ENCODE measurements around the gene ST6GAL1. TPM values are rescaled to one million over a fixed set of nuclear protein-coding genes. Genes with fewer than 3 reads are reported as not detected.

The ST6GAL1 gene
- total RNA-seq, 1 donor = 3.3 TPM

DNA sequence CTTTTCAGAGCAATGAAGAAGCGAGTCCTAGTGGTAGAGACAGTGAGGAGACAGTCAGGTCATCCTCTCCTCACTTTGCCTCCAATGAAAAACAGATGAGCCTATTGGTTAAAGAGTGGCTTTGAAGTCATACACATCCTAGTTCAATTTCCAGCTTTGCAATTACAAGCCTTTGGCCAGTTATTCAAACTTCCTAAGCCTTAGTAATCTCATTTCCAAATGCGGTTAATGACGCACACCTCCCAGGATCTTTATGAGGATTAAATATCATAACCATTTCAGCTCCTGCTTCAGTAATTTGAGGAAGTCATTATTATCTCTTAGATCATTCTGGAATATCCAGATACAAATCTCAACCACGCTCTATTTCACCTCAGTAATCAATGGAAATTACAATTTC lies 10.0 kb upstream of the ST6GAL1 start:
- no peak overlapping the region for H3K4me3 ChIP-seq (ENCODE audit: low read depth, low read length)
- DNase-seq (ENCODE audit: low read depth) = no peak
- TF ChIP-seq, protein P1, sequence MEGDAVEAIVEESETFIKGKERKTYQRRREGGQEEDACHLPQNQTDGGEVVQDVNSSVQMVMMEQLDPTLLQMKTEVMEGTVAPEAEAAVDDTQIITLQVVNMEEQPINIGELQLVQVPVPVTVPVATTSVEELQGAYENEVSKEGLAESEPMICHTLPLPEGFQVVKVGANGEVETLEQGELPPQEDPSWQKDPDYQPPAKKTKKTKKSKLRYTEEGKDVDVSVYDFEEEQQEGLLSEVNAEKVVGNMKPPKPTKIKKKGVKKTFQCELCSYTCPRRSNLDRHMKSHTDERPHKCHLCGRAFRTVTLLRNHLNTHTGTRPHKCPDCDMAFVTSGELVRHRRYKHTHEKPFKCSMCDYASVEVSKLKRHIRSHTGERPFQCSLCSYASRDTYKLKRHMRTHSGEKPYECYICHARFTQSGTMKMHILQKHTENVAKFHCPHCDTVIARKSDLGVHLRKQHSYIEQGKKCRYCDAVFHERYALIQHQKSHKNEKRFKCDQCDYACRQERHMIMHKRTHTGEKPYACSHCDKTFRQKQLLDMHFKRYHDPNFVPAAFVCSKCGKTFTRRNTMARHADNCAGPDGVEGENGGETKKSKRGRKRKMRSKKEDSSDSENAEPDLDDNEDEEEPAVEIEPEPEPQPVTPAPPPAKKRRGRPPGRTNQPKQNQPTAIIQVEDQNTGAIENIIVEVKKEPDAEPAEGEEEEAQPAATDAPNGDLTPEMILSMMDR (IDR thresholded peaks at IDR 0.05; ENCODE audit: insufficient read depth, low read length) = no peak

GRCh38 chr3:186920796-186921195 lies 9.5 kb upstream of the ST6GAL1 start:
- TF ChIP-seq, protein P1 (IDR thresholded peaks at IDR 0.05; ENCODE audit: insufficient read depth, low read length) = no peak
- DNase-seq (ENCODE audit: low read depth) = no peak
- H3K4me3 ChIP-seq (ENCODE audit: low read depth, low read length) = no peak overlapping the region

GRCh38 chr3:186921578-186921977 lies 8.7 kb upstream of the ST6GAL1 start:
- no peak for DNase-seq (ENCODE audit: low read depth)
- H3K4me3 ChIP-seq (ENCODE audit: low read depth, low read length) = no peak overlapping the region
- TF ChIP-seq, protein P1 (IDR thresholded peaks at IDR 0.05; ENCODE audit: insufficient read depth, low read length) = no peak

GRCh38 chr3:186922224-186922623 lies 8.1 kb upstream of the ST6GAL1 start:
- DNase-seq (ENCODE audit: low read depth) = no peak
- no peak overlapping the region for H3K4me3 ChIP-seq (ENCODE audit: low read depth, low read length)
- TF ChIP-seq, protein P1 (IDR thresholded peaks at IDR 0.05; ENCODE audit: insufficient read depth, low read length) = no peak

GRCh38 chr3:186922790-186923189 lies 7.5 kb upstream of the ST6GAL1 start:
- TF ChIP-seq, protein P1 (IDR thresholded peaks at IDR 0.05; ENCODE audit: insufficient read depth, low read length) = no peak
- DNase-seq (ENCODE audit: low read depth) = no peak
- no peak overlapping the region for H3K4me3 ChIP-seq (ENCODE audit: low read depth, low read length)

DNA sequence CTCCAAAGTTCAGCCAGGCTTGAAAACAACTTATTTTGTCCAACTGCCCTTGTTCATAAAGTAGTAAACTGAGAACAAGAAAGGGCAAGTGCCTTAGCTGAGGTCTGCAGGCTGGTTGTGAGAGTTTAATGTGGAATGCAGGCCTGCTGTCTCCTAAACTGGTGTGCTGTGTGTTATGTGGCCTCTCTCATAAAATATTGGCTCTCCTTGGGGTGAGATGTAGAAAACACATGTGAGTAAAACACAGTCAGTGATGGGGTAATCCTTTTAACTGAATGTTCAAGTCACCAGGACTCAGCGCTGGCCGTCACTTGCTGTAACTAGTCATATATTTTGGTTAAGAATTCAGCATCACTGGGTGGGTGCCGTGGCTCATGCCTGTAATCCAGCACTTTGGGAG lies 7.1 kb upstream of the ST6GAL1 start:
- no peak overlapping the region for H3K4me3 ChIP-seq (ENCODE audit: low read depth, low read length)
- no peak for DNase-seq (ENCODE audit: low read depth)
- TF ChIP-seq, protein P1 (IDR thresholded peaks at IDR 0.05; ENCODE audit: insufficient read depth, low read length) = no peak

- H3K4me3 ChIP-seq (ENCODE audit: low read depth, low read length) = no peak overlapping the region
- TF ChIP-seq, protein P1 (IDR thresholded peaks at IDR 0.05; ENCODE audit: insufficient read depth, low read length) = no peak
- DNase-seq (ENCODE audit: low read depth) = no peak
Observed at GRCh38 chr3:186925826-186926225, 4.5 kb upstream of the ST6GAL1 start.
